GM10266 (cell line): ENCODE results near the gene PRLR.

ENCODE experiments used
- DNase-seq: peaks from one replicate; pipeline ENCODE4 v3.0.0; 2012; ENCODE audit errors: extremely low spot score
- TF ChIP-seq, protein P1 (sequence below): IDR thresholded peaks from 2 replicates; pipeline ENCODE4 v1.5.1; 2012; ENCODE audit warnings: mild to moderate bottlenecking, low read depth; ENCODE audit not compliant: control insufficient read depth, insufficient read depth; ENCODE audit errors: missing control alignments

Gene PRLR

DNA sequence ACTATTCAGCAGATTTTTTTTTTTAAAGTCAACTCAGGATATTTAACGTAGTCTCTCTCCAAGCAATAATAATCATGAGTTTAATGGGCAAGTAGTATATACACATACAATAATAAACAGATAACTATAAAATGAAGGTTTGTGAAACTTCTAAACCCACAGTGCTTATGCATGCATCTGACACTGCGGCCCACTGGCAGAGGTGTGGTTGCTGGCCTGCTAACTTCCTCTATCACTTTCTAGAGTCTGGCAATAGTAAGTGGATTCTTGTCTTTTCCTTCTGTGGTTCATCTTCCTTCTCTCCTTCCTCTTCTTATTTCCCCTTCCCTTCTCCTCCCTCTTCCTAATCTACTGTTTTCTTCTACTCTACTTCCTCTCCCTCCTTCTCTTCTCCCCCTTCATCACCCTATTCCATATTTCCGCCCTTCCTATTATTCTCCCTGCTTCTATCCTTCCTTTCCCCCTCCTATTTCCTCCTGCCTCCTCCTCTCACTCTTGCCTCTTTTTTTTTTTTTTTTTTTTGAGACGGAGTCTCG is 164.0 kb downstream of the PRLR start:
- no peak for DNase-seq
- TF ChIP-seq, protein P1, sequence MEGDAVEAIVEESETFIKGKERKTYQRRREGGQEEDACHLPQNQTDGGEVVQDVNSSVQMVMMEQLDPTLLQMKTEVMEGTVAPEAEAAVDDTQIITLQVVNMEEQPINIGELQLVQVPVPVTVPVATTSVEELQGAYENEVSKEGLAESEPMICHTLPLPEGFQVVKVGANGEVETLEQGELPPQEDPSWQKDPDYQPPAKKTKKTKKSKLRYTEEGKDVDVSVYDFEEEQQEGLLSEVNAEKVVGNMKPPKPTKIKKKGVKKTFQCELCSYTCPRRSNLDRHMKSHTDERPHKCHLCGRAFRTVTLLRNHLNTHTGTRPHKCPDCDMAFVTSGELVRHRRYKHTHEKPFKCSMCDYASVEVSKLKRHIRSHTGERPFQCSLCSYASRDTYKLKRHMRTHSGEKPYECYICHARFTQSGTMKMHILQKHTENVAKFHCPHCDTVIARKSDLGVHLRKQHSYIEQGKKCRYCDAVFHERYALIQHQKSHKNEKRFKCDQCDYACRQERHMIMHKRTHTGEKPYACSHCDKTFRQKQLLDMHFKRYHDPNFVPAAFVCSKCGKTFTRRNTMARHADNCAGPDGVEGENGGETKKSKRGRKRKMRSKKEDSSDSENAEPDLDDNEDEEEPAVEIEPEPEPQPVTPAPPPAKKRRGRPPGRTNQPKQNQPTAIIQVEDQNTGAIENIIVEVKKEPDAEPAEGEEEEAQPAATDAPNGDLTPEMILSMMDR = no peak

DNA sequence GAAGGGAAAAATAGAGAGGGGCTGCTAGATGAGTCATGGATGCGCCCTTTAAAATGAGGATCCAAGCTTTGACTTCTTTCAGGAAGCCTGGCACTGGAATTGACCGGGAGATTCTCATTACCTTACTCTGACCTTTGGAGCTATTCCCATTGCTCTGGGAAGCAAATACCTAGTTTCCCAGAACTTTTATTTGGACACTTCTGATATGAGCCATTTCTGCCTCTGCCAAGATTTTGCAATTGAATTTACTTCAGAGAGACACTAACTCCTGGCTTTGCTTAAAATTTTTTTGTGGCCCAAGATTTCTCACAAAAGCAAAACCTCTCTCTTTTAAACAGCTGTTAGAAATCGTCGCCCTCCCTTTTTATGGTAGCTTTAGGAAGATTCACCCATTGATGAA is 166.9 kb downstream of the PRLR start:
- DNase-seq = no peak
- TF ChIP-seq, protein P1 = no peak

DNA sequence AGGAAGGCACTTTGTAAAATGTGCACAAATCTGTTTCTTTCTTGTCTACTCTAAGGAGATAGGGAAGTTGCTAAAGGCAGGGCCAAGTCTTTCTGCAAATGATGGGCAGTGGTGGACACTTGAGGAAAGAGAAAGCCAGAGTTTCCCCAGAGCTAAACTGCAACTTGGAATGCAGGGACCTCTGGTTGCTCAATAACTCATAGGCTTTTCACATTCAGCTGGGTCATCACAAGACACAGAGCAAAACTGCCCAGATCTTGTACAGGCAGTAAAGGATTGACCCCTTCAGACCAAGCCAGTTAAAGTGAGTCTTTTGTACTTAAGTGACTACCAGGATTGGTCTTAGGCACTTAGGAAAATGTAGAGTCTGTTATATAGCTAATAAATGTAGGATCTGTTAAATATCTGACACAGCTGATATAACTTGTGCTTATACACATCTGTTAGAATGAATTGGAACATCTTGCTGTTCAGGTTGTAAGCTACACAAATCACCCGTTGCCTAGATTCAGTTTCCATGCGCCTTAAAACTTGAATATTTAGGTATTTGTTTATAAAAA is 169.0 kb downstream of the PRLR start:
- TF ChIP-seq, protein P1 = no peak
- DNase-seq = no peak

DNA sequence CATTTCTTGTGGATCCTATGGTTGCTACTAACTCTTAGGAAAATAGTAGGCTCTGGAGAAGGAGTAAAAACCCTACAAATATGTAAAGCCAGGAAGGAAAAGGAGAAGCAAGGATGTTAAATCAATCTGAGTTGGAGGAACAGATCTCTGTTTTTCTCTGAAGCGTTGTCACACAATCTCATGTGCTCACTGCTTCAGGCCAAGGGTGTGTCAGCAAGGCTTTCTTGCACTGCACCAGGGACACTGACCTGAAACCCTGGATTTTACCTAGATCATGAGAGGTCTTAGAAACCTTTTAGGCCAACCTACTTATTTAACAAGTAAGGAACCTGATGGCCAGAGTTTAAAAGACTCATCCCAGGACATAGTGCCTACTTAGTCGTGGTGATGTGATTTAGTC is 170.1 kb downstream of the PRLR start:
- no peak for DNase-seq
- TF ChIP-seq, protein P1 = no peak

DNA sequence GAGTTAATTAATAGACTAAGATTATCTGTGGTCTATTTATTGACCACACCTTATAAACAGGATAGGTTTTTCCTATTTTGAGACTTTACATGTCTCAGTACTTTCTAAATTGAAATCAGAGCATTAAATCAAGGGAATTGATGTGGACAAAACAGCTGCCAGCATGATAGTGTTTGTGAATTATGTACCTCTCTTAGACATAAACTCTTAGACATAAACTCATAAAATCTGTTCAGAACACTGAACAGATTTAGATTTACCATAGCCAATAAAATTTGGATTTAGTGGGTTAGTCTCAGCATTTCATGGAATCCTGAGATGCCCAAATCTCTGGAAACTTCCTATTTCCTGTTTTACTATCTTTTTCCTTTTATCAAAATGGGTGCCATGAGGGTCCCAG is 171.0 kb downstream of the PRLR start:
- DNase-seq = no peak
- TF ChIP-seq, protein P1 = no peak

DNA sequence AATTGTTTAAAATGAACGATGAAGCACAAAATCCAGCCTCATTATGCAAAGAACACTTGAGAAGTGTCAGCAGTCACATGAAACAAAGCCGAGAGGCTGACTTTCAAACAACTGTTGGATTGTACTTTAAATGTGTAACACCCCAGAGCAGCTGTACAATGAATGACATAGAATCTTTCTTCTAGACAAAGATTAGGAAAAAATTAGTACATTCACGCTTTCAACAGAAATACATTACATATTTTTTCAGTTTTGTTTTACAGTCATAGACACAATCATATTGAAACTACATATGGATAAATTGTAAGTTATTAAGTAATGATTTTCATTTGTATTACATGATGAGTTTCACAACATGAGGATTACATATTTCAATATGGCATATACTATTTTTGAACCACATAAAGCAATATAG is 171.9 kb downstream of the PRLR start:
- DNase-seq = peak; percentile 22
- TF ChIP-seq, protein P1 = no peak

DNA sequence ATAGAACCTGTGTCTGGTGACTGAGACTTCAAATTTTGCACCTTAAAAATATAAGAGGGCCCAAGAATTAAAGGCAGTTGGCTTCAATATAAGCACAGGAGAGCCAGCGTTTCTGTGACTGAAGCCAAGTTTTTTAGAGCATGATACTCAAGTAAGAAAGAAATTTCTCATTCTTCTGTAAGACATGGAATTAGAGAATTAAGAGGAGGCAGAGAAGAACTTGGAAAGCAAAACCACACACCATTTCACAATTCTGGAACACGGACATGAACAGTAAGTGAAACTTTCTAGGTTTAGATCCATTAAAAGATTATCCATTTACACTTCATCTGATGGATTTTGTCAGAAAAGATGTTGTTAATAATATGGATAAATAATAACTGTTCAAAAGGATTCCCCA is 173.6 kb downstream of the PRLR start:
- TF ChIP-seq, protein P1 = no peak
- no peak for DNase-seq
